Stimulated activated naive CD8-positive, alpha-beta T cell treated with anti-CD3 and anti-CD28 coated beads, Interleukin-15, amount 100 ng/mL, for 72 hours (primary cell): ENCODE measurements around the gene MYL12A.
A peak's percentile ranks its signal among the peaks of the same experiment; 100 is the strongest.

Source experiments
- ATAC-seq: fragments of 150-1000 bp; cut with Tn5 transposase; 2 replicates; pipeline ENCODE4 v1.10.0; 2021; ENCODE audit warnings: mild to moderate bottlenecking, moderate library complexity
- DNase-seq, 2 donors: peaks; one replicate each; pipeline ENCODE4 v3.0.0; 2021 to 2022
- H3K27ac Mint-ChIP-seq, 2 donors: one replicate each; pipeline ENCODE4 v1.8.0; 2022; ENCODE audit warnings: mild to moderate bottlenecking in 2 of 2, mixed read lengths in 2 of 2, moderate library complexity in 2 of 2
- H3K27me3 Mint-ChIP-seq: one replicate; pipeline ENCODE4 v1.8.0; 2022; ENCODE audit warnings: mixed read lengths
- H3K4me1 Mint-ChIP-seq: one replicate; pipeline ENCODE4 v1.8.0; 2022; ENCODE audit warnings: mild to moderate bottlenecking, mixed read lengths
- H3K4me3 Mint-ChIP-seq, 2 donors: one replicate each; pipeline ENCODE4 v1.8.0; 2022; ENCODE audit warnings: mild to moderate bottlenecking in 2 of 2, mixed read lengths in 2 of 2, moderate library complexity in 1 of 2
- H3K9me3 Mint-ChIP-seq, 2 donors: one replicate each; pipeline ENCODE4 v1.8.0; 2022; ENCODE audit warnings: mixed read lengths in 2 of 2

Gene MYL12A

DNA sequence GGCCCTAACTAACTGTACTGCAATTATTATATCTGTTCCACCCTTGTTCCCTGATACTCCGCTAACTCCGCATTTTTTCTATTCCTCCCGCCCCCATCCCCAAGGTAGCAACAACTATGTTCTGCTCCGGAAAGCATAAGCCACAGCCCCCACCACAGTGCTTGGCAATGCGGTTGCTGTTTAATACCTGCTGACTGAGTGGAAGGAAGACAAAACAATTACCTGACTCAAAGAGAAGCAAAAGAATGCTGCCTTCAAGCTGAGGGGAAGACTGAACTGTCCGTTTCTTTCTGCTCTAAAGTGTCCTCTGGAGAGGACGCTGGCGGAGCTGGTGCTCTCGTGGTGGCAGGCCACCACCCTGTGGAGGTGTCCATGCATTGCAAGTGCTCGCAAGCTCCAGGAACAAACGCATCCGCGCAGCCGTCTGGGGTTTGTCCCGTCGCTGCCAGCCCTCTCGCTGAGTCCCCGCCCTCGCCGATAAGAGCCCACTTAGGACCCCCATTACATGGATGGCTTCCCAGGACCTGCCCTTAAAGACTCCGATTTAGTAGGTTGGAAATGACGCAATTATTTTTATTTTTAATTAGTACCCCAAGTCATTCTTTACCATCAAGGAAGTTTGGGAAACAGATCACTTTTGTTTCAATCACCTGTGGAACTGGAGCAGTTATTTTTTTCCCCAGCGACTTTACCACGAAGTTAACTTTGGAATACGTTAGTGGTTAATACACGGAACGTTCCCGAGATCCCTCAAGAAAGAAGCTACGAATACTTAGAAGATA is 1.6 kb upstream of the MYL12A start:
- Mint-ChIP-seq H3K4me1 (peaks cover 29% of the 10 kb centered on the region), H3K9me3 (peaks cover 0 to 9% of the 10 kb centered on the region in 2 donors), H3K27me3 (no peaks in the 10 kb centered on the region), H3K27ac (peak overlapping the region; percentile 98 to 99), H3K4me3 (peak overlapping the region; percentile 85 to 87)
- DNase-seq, result peak; percentile 82 to 86
- peak; percentile 70 for ATAC-seq

DNA sequence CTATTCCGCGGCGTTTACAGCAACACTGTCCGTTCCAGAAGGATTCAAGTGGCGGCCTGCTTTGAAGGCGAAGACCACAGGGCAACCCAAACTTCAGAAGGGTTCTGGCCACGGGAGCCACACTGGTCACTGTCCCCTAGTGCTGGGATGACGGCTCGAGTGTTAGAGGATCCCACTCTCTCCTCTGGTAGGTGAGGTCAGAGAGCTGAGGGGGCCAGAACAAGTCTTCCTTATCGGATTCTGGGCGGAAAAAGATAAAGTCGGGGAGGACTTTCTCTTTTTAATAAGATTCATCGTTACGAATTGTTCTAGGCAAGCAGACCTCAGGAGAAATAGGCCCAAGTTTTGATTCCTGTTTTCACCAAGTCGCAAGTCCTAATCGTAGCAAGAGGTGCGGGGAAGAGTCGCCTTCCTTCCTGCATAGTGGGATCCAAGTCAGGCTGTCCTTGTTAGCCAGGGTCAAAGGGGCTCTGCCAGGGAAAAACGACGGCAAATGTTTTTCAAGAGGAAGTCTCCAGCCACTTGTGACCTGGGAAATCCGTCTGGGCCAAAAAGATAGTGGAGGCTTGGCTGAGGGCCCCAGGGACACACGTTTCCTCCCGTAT is 864 bp upstream of the MYL12A start:
- no peaks in the 10 kb centered on the region for H3K27me3 Mint-ChIP-seq
- ATAC-seq, result no peak
- peaks cover 0 to 6% of the 10 kb centered on the region in 2 donors for H3K9me3 Mint-ChIP-seq
- peak overlapping the region; percentile 98 to 99 for H3K27ac Mint-ChIP-seq
- peak; percentile 29 to 35 for DNase-seq
- H3K4me3 Mint-ChIP-seq, result peak overlapping the region; percentile 85 to 87
- peaks cover 35% of the 10 kb centered on the region for H3K4me1 Mint-ChIP-seq

DNA sequence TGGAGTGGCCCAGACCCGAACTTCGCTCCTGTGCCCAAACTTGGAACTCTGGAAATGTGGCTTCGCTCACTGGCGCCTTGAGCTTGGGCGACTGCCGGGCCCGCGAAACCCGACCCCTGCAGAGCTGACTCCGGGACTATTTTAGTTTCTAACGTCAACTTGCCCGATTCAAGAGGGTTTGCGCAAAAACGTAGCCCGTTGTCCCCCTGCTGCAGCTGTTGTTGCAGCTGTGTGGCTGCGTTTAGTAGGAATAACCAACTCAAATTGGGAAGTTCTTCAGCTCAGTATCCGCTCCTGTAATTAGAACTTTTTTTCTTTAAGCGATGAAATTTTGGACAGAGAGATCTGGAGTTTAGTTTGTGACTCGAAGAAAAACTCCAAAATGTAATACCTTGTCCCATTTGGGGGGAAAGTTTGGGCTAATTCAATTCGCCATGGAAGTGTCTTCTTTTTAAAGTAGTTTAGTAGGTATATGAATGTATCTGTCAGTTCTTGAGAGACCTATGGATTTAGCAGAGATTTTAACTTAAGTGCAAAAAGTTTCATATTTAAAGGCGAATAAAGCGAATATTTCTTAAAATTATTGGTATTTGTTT is 559 bp downstream of the MYL12A start:
- no peaks in the 10 kb centered on the region for H3K9me3 Mint-ChIP-seq
- ATAC-seq (no peak), DNase-seq (no peak)
- H3K27me3 Mint-ChIP-seq, result no peaks in the 10 kb centered on the region
- peaks cover 46% of the 10 kb centered on the region for H3K4me1 Mint-ChIP-seq
- H3K27ac Mint-ChIP-seq, result peak overlapping the region; percentile 66 to 99
- H3K4me3 Mint-ChIP-seq, result peak overlapping the region; percentile 85 to 87

DNA sequence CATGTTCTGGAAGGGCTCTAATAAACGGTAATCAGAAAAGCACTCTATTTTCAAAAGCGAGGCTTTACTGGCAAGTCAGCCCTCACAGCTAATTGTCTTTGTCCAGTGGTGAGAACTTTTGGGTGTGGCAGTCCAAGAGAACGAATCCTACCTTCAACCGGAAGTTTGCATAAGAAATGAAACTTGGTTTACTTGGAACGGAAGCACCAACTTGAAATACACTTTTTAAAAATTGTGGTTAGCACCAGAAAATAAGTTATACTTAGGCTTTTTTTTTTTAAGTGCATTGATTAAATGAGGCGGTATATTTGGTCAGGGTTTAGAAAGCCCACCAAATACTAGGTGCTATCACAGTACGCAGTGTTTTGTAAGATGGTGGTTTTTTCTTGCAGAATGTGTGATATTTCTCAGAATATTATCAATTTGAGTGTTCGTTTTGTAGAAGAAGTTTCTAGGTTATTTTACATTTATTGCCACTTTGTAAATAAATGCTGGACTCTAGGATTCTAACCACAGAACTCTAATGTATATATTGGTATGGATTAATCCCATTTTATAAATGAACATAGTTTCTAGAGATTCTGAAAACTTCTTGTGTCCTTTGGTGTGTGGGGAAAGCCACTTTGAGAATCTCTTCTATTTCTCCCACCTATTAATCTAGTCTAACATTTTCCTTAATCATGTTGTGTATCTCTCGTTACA is 1.2 kb downstream of the MYL12A start:
- peak in 1 of 2 donors; percentile 25 for DNase-seq
- peaks cover 52% of the 10 kb centered on the region for H3K4me1 Mint-ChIP-seq

DNA sequence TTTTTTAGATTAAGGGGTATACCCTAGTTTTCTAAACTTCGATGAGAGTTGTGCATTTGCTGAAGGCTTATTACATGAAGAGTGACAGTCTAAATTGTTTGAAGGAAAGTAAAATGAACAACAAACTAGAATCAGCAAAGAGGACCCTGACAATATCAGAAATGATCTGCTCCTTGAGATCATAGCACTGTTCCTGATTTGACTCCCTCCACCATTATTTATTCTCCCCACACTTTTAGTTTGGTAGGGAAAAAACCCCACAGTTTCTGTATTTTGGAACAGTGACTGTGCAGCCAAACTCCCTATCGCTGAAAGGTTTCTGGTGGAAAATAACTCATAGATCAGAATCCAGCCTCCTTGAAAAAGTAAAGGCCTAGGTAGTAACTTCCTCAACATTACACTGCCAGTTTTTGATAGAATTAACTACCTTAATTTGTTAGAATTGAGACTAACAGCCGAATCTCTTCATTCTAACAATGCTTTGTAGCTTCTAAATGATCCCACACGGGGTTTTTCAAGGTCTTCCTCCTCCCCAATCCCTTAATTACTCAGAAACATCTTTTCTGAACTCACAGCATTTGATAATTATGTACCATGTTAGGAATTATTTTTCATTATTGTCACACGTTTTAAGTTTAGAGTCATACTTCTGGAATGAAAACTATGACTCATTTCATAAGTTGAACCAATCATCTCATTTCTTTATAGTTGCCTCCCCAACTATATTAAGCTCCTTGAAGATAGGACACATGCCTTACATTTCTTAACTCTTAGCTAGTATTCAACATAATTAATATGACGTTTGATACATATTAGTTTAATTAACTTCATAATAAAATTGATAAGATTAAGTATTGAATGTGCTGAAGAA is 2.9 kb downstream of the MYL12A start:
- Mint-ChIP-seq H3K4me3 (peak overlapping the region; percentile 75 to 87), H3K27me3 (no peaks in the 10 kb centered on the region), H3K9me3 (no peaks in the 10 kb centered on the region), H3K4me1 (peaks cover 55% of the 10 kb centered on the region), H3K27ac (peak overlapping the region; percentile 36 to 86)
- ATAC-seq (no peak), DNase-seq (no peak)

More for the DNA sequence above, 1.2 kb downstream of the MYL12A start:
- peak overlapping the region; percentile 85 to 87 for H3K4me3 Mint-ChIP-seq
- peak overlapping the region; percentile 66 to 99 for H3K27ac Mint-ChIP-seq
- no peak for ATAC-seq
- no peaks in the 10 kb centered on the region for H3K27me3 Mint-ChIP-seq
- H3K9me3 Mint-ChIP-seq, result no peaks in the 10 kb centered on the region

DNA sequence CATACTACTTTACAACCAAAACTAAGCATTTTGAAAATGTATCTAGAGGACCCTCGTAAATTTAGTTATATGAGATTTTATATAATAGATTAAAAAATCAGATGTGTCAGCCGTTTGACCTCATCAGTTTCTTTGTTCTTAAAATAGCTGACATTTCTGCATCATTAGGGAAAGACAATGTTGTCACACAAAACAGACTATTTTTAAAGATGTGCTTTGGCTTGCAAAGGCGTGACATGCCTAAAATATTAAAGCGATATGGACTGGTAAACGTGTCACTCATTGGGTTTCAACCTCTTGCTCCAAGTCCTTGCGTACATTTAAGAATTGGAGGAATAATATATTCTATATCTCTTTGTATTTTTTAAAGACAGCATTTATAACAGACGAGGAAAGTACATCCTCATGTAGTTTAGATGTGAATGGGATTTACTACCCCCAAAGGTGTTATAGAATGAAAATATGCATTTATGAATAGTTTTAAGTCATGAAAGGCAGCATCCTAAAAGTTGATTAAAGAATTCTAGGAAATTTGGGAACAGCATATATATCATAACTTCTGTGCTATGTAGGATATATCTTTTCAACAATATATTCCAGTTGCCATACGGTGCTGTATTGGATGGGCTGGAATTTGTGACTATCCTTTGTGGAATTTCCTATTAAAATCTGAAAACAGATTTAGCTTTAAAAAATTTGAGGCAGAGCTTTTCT is 3.8 kb downstream of the MYL12A start:
- DNase-seq (no peak), ATAC-seq (no peak)
- Mint-ChIP-seq H3K27ac (no peak overlapping the region), H3K4me3 (peak overlapping the region; percentile 54 to 58), H3K4me1 (peaks cover 57% of the 10 kb centered on the region), H3K9me3 (no peaks in the 10 kb centered on the region), H3K27me3 (no peaks in the 10 kb centered on the region)

DNA sequence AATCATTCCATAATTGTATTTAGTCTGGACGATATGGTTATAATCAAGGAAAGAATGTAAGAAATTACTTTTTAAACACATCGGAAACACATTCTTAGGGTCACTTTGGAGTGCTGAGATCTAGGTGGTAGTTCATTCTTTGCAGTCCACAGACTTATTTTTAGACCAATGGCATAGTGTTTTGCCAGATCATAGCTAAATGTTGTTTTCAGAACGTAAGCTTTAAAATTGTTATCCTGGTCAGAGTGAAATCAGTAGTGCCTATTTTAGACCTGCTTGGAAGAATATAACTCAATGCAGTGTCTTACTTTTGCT is 4.3 kb downstream of the MYL12A start:
- Mint-ChIP-seq H3K27me3 (no peaks in the 10 kb centered on the region), H3K4me1 (peaks cover 62% of the 10 kb centered on the region), H3K9me3 (no peaks in the 10 kb centered on the region), H3K4me3 (peak overlapping the region; percentile 54 to 58), H3K27ac (no peak overlapping the region)
- no peak for ATAC-seq
- DNase-seq, result no peak

DNA sequence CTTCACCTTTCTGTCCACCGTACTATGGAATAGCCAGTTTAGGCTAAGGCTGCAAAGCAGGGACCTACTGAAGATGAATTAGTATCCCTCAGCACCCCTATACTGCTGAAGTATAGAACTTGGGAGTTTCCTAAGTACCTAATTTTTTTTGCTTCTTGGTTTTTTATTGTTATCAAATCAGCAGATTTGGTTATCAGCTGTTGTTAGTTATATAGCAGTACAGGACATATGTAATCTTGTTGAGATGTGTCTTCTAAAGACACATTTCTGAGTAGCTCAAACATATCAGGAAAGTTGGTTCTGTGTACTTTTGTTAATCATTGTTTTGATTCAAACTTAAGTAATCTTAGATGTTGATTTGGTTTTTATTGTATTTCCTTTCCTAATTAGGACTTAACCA is 5.2 kb downstream of the MYL12A start:
- Mint-ChIP-seq H3K27ac (no peak overlapping the region), H3K27me3 (no peaks in the 10 kb centered on the region), H3K4me1 (peaks cover 71% of the 10 kb centered on the region), H3K4me3 (peak overlapping the region in 1 of 2 donors; percentile 29), H3K9me3 (no peaks in the 10 kb centered on the region)
- DNase-seq, result no peak
- no peak for ATAC-seq

DNA sequence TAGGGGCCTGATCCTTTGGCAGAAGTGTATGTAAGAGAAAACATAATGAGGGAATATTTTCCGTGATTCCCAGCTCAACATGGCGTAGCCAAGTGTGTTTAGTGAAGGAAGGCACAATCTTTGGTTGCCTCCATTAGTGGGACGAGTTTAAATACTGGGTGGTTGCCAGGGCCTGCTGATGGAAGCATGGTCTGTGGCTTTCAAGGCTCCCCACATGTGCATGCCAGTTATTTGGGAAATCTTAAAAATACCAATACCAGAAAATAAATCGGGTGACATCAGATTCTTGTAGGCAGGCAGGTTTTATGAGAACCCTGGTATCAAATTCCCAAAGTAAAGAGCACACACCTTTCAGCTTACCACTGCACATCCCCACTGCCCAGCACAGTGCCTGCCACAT is 7.1 kb downstream of the MYL12A start:
- Mint-ChIP-seq H3K4me1 (peaks cover 87% of the 10 kb centered on the region), H3K9me3 (no peaks in the 10 kb centered on the region), H3K27me3 (no peaks in the 10 kb centered on the region), H3K4me3 (no peak overlapping the region), H3K27ac (peak overlapping the region; percentile 27 to 78)
- no peak for DNase-seq
- ATAC-seq, result no peak

DNA sequence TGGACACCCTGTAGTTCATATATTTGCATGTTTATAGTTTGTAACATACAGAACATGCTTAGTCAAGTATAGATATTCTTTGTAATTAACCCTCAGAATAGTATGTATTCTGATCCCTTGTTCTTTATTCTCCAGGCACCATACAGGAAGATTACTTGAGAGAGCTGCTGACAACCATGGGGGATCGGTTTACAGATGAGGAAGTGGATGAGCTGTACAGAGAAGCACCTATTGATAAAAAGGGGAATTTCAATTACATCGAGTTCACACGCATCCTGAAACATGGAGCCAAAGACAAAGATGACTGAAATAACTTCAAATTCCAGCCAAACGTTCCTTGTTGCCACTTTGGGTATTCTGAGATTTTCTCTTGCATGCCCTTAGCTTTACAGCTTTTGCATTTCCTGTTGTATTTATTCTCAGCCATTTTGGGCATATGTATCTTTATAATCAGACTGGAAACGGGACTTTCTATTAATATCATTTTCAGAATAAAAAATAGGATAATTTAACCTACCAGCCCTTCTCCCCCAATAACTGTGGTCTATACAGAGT is 8.1 kb downstream of the MYL12A start:
- no peak overlapping the region for H3K4me3 Mint-ChIP-seq
- H3K9me3 Mint-ChIP-seq, result no peaks in the 10 kb centered on the region
- ATAC-seq, result no peak
- peaks cover 90% of the 10 kb centered on the region for H3K4me1 Mint-ChIP-seq
- no peak for DNase-seq
- H3K27me3 Mint-ChIP-seq, result no peaks in the 10 kb centered on the region
- no peak overlapping the region for H3K27ac Mint-ChIP-seq

DNA sequence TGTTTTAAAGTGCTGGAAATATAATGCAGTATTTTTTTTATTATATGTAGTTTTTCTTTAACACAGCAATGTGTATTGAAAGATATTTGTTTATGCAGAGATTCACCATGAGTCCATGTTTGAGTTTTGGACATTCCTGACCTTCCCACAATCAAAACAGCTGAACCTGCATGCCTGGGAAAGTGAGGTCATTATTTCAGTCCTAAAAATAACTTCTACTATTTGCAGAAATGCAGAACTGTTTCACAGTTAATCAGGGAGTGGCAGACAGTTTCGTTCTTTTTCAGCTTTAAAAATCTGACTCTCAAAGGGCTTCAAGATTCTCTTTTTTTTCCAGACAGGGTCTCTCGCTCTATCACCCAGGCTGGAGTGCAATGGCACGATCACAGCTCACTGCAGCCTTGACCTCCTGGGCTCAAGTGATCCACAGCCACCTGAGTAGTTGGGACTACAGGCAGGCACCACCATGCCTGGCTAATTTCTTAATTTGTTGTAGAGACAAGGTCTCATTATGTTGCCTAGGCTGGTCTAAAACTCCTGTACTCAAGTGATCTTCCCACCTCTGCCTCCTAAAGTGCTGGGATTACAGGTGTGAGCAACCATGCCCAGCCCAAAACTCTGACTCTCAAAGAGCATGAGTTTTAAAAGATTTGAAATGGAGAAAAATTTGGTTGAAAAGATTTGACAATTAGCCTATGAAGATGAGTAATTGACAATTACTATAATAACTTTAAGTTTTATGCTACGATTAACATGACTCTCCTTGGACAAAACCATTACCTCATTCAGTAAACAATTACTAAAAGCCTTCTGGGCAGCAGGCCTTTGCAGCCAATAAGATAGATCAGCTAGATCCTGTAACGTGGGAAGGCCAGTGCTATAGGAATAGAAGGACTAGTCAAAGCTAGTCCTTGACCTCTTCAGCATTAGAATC is 9.4 kb downstream of the MYL12A start:
- H3K4me1 Mint-ChIP-seq, result peaks cover 84% of the 10 kb centered on the region
- ATAC-seq (no peak), DNase-seq (no peak)
- no peaks in the 10 kb centered on the region for H3K9me3 Mint-ChIP-seq
- H3K27ac Mint-ChIP-seq, result no peak overlapping the region
- H3K27me3 Mint-ChIP-seq, result no peaks in the 10 kb centered on the region
- H3K4me3 Mint-ChIP-seq, result no peak overlapping the region

DNA sequence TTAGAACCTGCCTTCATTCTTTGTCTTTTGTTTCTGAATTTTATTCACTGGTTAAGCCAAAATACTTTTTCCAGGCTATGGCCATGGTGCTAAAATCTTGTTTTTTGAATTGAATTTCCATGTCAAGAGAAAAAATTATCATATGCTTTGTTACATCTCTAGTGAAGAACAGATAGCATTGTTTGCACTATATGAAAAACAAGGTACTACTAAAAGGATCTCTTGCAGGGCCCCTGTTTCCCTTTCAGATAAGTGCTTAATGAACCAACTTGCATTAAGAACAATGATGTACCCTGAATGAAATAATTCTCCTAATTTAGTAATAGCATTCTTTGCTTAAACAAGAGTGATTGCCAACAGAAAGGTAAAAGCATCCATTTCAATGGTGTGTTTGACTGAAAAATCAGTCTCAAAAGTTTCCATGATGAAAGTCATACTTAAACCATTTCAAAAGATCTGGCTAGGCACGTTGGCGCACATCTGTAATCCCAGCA is 10.1 kb downstream of the MYL12A start:
- no peak overlapping the region for H3K4me3 Mint-ChIP-seq

DNA sequence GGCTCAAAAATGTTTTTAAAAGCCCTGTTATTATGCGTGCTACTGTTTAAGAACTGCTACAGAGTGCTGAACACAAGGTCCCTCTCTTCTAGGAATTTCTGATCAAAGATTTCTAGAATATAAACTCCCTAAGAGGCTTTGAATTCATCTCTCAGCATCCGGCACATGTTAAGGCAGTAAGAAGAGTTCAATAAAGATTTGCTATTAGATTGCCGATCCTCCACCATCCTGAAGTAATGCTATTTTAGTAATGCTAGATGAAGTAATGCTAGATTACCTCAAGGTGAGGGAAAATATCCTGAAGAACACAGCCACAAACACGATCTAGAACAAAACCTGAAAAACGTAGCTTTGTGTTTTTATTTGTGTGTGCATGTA is 13.4 kb downstream of the MYL12A start:
- DNase-seq, result no peak
- peak overlapping the region; percentile 99 for H3K27ac Mint-ChIP-seq
- peak overlapping the region; percentile 83 to 91 for H3K4me3 Mint-ChIP-seq

More for the DNA sequence above, 10.1 kb downstream of the MYL12A start:
- Mint-ChIP-seq H3K9me3 (no peaks in the 10 kb centered on the region), H3K27ac (peak overlapping the region in 1 of 2 donors; percentile 65), H3K27me3 (no peaks in the 10 kb centered on the region), H3K4me1 (peaks cover 80% of the 10 kb centered on the region)
- DNase-seq (no peak), ATAC-seq (no peak)

More for the DNA sequence above, 13.4 kb downstream of the MYL12A start:
- ATAC-seq, result no peak
- peaks cover 80% of the 10 kb centered on the region for H3K4me1 Mint-ChIP-seq
- H3K27me3 Mint-ChIP-seq, result no peaks in the 10 kb centered on the region
- no peaks in the 10 kb centered on the region for H3K9me3 Mint-ChIP-seq
